ENCODE measurements around the gene NCK1. TPM values are rescaled to one million over a fixed set of nuclear protein-coding genes. Genes with fewer than 3 reads are reported as not detected.

NCK1 gene
- total and polyA plus RNA-seq, 2 of the 13 experiments (the other 11 are each of a cell fraction or from before 2014, with no cell fraction given): 14.7 to 30.4 TPM

DNA sequence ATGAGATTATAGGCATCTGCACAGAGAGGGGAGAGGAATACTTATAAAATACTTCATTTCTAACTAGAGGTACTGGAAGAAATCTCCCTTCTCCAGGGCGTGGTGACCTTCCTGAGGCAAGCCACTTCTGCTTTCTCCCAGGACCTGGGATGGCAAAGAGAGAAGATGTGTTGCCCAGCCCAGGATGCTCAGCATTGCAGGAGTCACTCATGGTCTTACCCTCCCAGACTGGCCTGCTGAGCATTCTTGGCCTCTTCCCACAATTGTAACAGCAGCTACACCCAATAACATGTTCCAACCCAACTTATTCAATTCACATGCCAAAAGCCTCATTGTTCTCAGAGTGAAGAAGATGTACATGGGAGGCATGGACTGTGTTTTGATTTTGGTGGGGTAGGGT is 133.6 kb downstream of the NCK1 start:
- H3K4me2 ChIP-seq (ENCODE audit: low read depth, low read length): no peak overlapping the region
- TF ChIP-seq MTA3 (CRISPR knock-in tag; IDR thresholded peaks at IDR 0.05): no peak
- no peak for TF ChIP-seq HMGXB3 (CRISPR knock-in tag; IDR thresholded peaks at IDR 0.05; ENCODE audit: borderline replicate concordance)
- TF ChIP-seq ZNF674 (CRISPR knock-in tag; IDR thresholded peaks at IDR 0.05; ENCODE audit: low read depth): no peak
- TF ChIP-seq KDM1A (CRISPR knock-in tag; IDR thresholded peaks at IDR 0.05): no peak
- TF ChIP-seq ZIK1 (CRISPR knock-in tag; IDR thresholded peaks at IDR 0.05; ENCODE audit: borderline replicate concordance, low read depth): no peak
- TF ChIP-seq HOXA7 (CRISPR knock-in tag; IDR thresholded peaks at IDR 0.05): no peak
- no peak for TF ChIP-seq CBX2 (IDR thresholded peaks at IDR 0.05; ENCODE audit: low read depth, low read length)
- TF ChIP-seq CBX2 (CRISPR knock-in tag; IDR thresholded peaks at IDR 0.05; ENCODE audit: low read depth): no peak
- TF ChIP-seq ZNF383 (CRISPR knock-in tag; IDR thresholded peaks at IDR 0.05; ENCODE audit: borderline replicate concordance): no peak
- no peak overlapping the region for H3K27ac ChIP-seq (ENCODE audit: extremely low read length, insufficient read depth, low read length)
- CTCF ChIA-PET (ENCODE audit: low intra/inter-chr PET ratio, low total read pairs): no interaction called here
- FAIRE-seq (no peak), DNase-seq (ENCODE audit: low spot score) (no peak), ATAC-seq (no peak)
- H3K9ac ChIP-seq (ENCODE audit: insufficient read depth, low read depth, low read length): no peak overlapping the region
- POLR2A ChIA-PET: no interaction called here
- H4K20me1 ChIP-seq (ENCODE audit: insufficient read depth, low read length): no peaks in the 10 kb centered on the region
- intact Hi-C loops (cut with micrococcal nuclease; ENCODE audit: unreplicated experiment) (no loop called here), in situ Hi-C loops (cut with HindIII; ENCODE audit: extremely low pct_ligation_motif_present, low pct_unique_long_range_greater_than_20kb) (no loop called here)
- no peaks in the 10 kb centered on the region for H3K79me2 ChIP-seq (ENCODE audit: insufficient read depth, low read length)
- BruUV-seq (replicated peaks): no TSS peak
- no peak overlapping the region for H2AFZ ChIP-seq (ENCODE audit: low read length)
- H3K36me3 ChIP-seq (replicated peaks in 1 of 2; ENCODE audit: control insufficient read depth in 1 of 2, insufficient read depth in 2 of 2, low read length in 2 of 2): no peaks in the 10 kb centered on the region
- no peaks in the 10 kb centered on the region for H3K9me3 ChIP-seq (ENCODE audit: low read length)
- H3K4me1 ChIP-seq (ENCODE audit: insufficient read depth, low read length): peaks cover 11% of the 10 kb centered on the region
- no peak overlapping the region for H3K4me3 ChIP-seq (replicated peaks in 1 of 3; ENCODE audit: insufficient read depth in 1 of 3, low read depth in 2 of 3, low read length in 3 of 3)
- WGBS (ENCODE audit: low lambda C conversion rate): 33% methylated on average over 1 of the region's 1 CpG
- H3K27me3 ChIP-seq (ENCODE audit: control insufficient read depth in 1 of 2, insufficient read depth in 2 of 2, low read length in 2 of 2): no peaks in the 10 kb centered on the region; a peak in 1 of 5 replicates

Other genes with a start within 250 kb of the NCK1 start
- 25.9 and 37.8 TPM in 2 replicates for gene STAG1, start 109.8 kb upstream of the NCK1 start, total RNA-seq (2016; rRNA removed; fragmentation: Illumina TruSeq; extraction: Trizol)
- 5.8 and 6.2 TPM in 2 replicates for gene STAG1, start 109.8 kb upstream of the NCK1 start, polyA plus RNA-seq (2011; rRNA removed)
- gene SLC35G2, start 43.1 kb upstream of the NCK1 start, total RNA-seq (2016; rRNA removed; fragmentation: Illumina TruSeq; extraction: Trizol): 4.2 and 7.6 TPM in 2 replicates
- gene SLC35G2, start 43.1 kb upstream of the NCK1 start, polyA plus RNA-seq (2011; rRNA removed): 10.3 and 10.7 TPM in 2 replicates
- 0.22 and 0.34 TPM in 2 replicates for gene IL20RB, start 95.8 kb downstream of the NCK1 start, total RNA-seq (2016; rRNA removed; fragmentation: Illumina TruSeq; extraction: Trizol)
- gene IL20RB, start 95.8 kb downstream of the NCK1 start, polyA plus RNA-seq (2011; rRNA removed): 0.32 and 0.37 TPM in 2 replicates